ENCODE data around the gene PARP2. TPM values are rescaled to one million over a fixed set of nuclear protein-coding genes. Genes with fewer than 3 reads are reported as not detected.

Gene PARP2
- total RNA-seq, 1 donor from 2014 or later: 4.6 TPM

GRCh38 chr14:20400589-20400964 is 57.1 kb downstream of the PARP2 start:
- no peak for DNase-seq (ENCODE audit: low read depth in 2 of 2)

GRCh38 chr14:20400965-20401593 is 57.6 kb downstream of the PARP2 start:
- peak; percentile 31 to 64 for DNase-seq (ENCODE audit: low read depth in 2 of 2)

- no peak for DNase-seq (ENCODE audit: low read depth in 2 of 2)
Measured at GRCh38 chr14:20403521-20403920, 60.1 kb downstream of the PARP2 start.

Other genes starting within 250 kb of the PARP2 start
- gene OR4K17, start 232.9 kb upstream of the PARP2 start, total RNA-seq: not detected in 2 replicates
- not detected in 2 replicates for gene OR4N5, start 204.8 kb upstream of the PARP2 start, total RNA-seq
- gene OR11G2, start 152.7 kb upstream of the PARP2 start, total RNA-seq: not detected in 2 replicates
- not detected in 2 replicates for gene OR11H6, start 119.9 kb upstream of the PARP2 start, total RNA-seq
- gene OR11H7, start 114.7 kb upstream of the PARP2 start, total RNA-seq: not detected in 2 replicates
- not detected in 2 replicates for gene OR11H4, start 104.3 kb upstream of the PARP2 start, total RNA-seq
- 12.6 and 21.0 TPM in 2 replicates for gene TTC5, start 37.7 kb upstream of the PARP2 start, total RNA-seq
- gene CCNB1IP1, start 10.4 kb upstream of the PARP2 start, total RNA-seq: 30.6 and 30.9 TPM in 2 replicates
- gene TEP1, start 69.9 kb downstream of the PARP2 start, total RNA-seq: 21.4 and 30.4 TPM in 2 replicates
- gene KLHL33, start 92.5 kb downstream of the PARP2 start, total RNA-seq: under 0.01 TPM in 2 replicates
- 47.3 and 48.0 TPM in 2 replicates for gene OSGEP, start 111.2 kb downstream of the PARP2 start, total RNA-seq
- gene APEX1, start 111.6 kb downstream of the PARP2 start, total RNA-seq: 61.1 and 73.4 TPM in 2 replicates
- gene PIP4P1, start 117.8 kb downstream of the PARP2 start, total RNA-seq: 18.7 and 23.4 TPM in 2 replicates
- 193 and 227 TPM in 2 replicates for gene PNP, start 125.8 kb downstream of the PARP2 start, total RNA-seq
- gene RNASE10, start 161.9 kb downstream of the PARP2 start, total RNA-seq: not detected in 2 replicates
- gene RNASE9, start 217.4 kb downstream of the PARP2 start, total RNA-seq: not detected in 2 replicates
- gene RNASE11, start 244.4 kb downstream of the PARP2 start, total RNA-seq: not detected in 2 replicates
- not detected in 2 replicates for gene RNASE12, start 247.7 kb downstream of the PARP2 start, total RNA-seq

All from lung microvascular endothelial cell (primary cell).